Neural cell (in vitro differentiated cells): ENCODE data around the gene SEC22A. TPM values are rescaled to one million over a fixed set of nuclear protein-coding genes. Genes with fewer than 3 reads are reported as not detected.

Experiments
- H2AFZ ChIP-seq: fragments of 200-600, 300-800 bp; sonication (generic), shearing (Covaris generic); 2 replicates; pipeline ENCODE4 v1.6.0; 2014; ENCODE audit warnings: low read depth, mild to moderate bottlenecking, antibody characterized with exemption, low read length, moderate library complexity
- H3F3A ChIP-seq: fragments of 200-600 bp; shearing (Covaris generic); 2 replicates; pipeline ENCODE4 v1.6.1; 2016; ENCODE audit warnings: mild to moderate bottlenecking, moderate library complexity, mixed read lengths, antibody characterized with exemption, low read length; ENCODE audit not compliant: insufficient read depth, poor library complexity, severe bottlenecking
- H3K27ac ChIP-seq: fragments of 200-600, 300-800 bp; sonication (generic), shearing (Covaris generic); 2 replicates; pipeline ENCODE4 v1.5.1; 2014; ENCODE audit warnings: mild to moderate bottlenecking, low read length, moderate library complexity
- H3K27me3 ChIP-seq: fragments of 300-800, 200-600 bp; sonication (generic), shearing (Covaris generic); 2 replicates; pipeline ENCODE4 v1.6.0; 2014; ENCODE audit warnings: mild to moderate bottlenecking, low read depth, low read length, moderate library complexity; ENCODE audit not compliant: insufficient read depth
- H3K36me3 ChIP-seq: fragments of 300-800, 200-600 bp; sonication (generic), shearing (Covaris generic); 2 replicates; pipeline ENCODE4 v1.5.1; 2014; ENCODE audit warnings: mild to moderate bottlenecking, antibody characterized with exemption, low read length, moderate library complexity; ENCODE audit not compliant: insufficient read depth
- H3K4me2 ChIP-seq: fragments of 300-800, 200-600 bp; sonication (generic), shearing (Covaris generic); 2 replicates; pipeline ENCODE4 v1.6.0; 2014; ENCODE audit warnings: mild to moderate bottlenecking, low read length
- H3K4me3 ChIP-seq: fragments of 300-800, 200-600 bp; sonication (generic), shearing (Covaris generic); 2 replicates; pipeline ENCODE4 v1.5.1; 2014; ENCODE audit warnings: mild to moderate bottlenecking, low read length, moderate library complexity
- H3K79me2 ChIP-seq: fragments of 200-600 bp; shearing (Covaris generic); replicated peaks from 2 replicates; pipeline ENCODE4 v1.6.0; 2014; ENCODE audit warnings: mild to moderate bottlenecking, low read length, moderate library complexity; ENCODE audit not compliant: insufficient read depth
- H3K9ac ChIP-seq: fragments of 300-800, 200-600 bp; sonication (generic), shearing (Covaris generic); 2 replicates; pipeline ENCODE4 v1.6.1; 2016; ENCODE audit warnings: mild to moderate bottlenecking, low read length, mixed read lengths
- H3K9me2 ChIP-seq: fragments of 200-600 bp; shearing (Covaris generic); 2 replicates; pipeline ENCODE4 v1.6.1; 2016; ENCODE audit warnings: mild to moderate bottlenecking, low read length, mixed read lengths; ENCODE audit not compliant: insufficient read depth
- H3K9me3 ChIP-seq: fragments of 200-600, 300-800 bp; sonication (generic), shearing (Covaris generic); 2 replicates; pipeline ENCODE4 v1.6.1; 2016; ENCODE audit warnings: mild to moderate bottlenecking, mixed run types, low read length, moderate library complexity, mixed read lengths
- H4K20me1 ChIP-seq: fragments of 200-600 bp; shearing (Covaris generic); 2 replicates; pipeline ENCODE4 v1.6.1; 2016; ENCODE audit warnings: mild to moderate bottlenecking, mixed run types; ENCODE audit not compliant: insufficient read depth
- CTCF ChIP-seq: fragments of 450-650 bp; IDR thresholded peaks from 2 replicates; pipeline ENCODE4 v1.5.1; 2014; ENCODE audit warnings: antibody characterized with exemption, mild to moderate bottlenecking, moderate library complexity; ENCODE audit not compliant: poor library complexity, severe bottlenecking
- EP300 ChIP-seq: fragments of 450-650 bp; conservative IDR thresholded peaks from 2 replicates; pipeline ENCODE4 v1.6.1; 2014; ENCODE audit warnings: antibody characterized with exemption, mild to moderate bottlenecking, moderate library complexity; ENCODE audit not compliant: poor library complexity, severe bottlenecking
- EZH2 ChIP-seq: fragments of 200-600, 300-800 bp; shearing (Covaris generic), sonication (generic); IDR thresholded peaks from 2 replicates; pipeline ENCODE4 v1.6.1; 2014; ENCODE audit warnings: antibody characterized with exemption, low read length, borderline replicate concordance, mild to moderate bottlenecking; ENCODE audit not compliant: insufficient read depth, poor library complexity, severe bottlenecking
- MXI1 ChIP-seq: fragments of 450-650 bp; conservative IDR thresholded peaks from 2 replicates; pipeline ENCODE4 v1.6.1; 2014; ENCODE audit warnings: antibody characterized with exemption, mild to moderate bottlenecking; ENCODE audit not compliant: poor library complexity, severe bottlenecking
- POLR2AphosphoS5 ChIP-seq: IDR thresholded peaks from 2 replicates; pipeline ENCODE4 v1.6.1; 2012
- RAD21 ChIP-seq: fragments of 450-650 bp; conservative IDR thresholded peaks from 2 replicates; pipeline ENCODE4 v1.6.1; 2014; ENCODE audit warnings: antibody characterized with exemption, mild to moderate bottlenecking, moderate library complexity
- SMC3 ChIP-seq: fragments of 450-650 bp; conservative IDR thresholded peaks from 2 replicates; pipeline ENCODE4 v1.6.1; 2014; ENCODE audit warnings: antibody characterized with exemption, mild to moderate bottlenecking, moderate library complexity; ENCODE audit not compliant: poor library complexity
- TAF1 ChIP-seq: IDR thresholded peaks from 2 replicates; pipeline ENCODE4 v1.6.1; 2012; ENCODE audit warnings: low read depth
- polyA plus RNA-seq: library from polyadenylated mRNA; depleted of rRNA; stranded (reverse); fragments of >200 nt; gene quantifications from 2 replicates; pipeline ENCODE4 v1.2.3, GENCODE V29; 2014
- TF ChIP-seq, protein P1 (sequence below): IDR thresholded peaks from 2 replicates; pipeline ENCODE4 v1.6.1; 2012; ENCODE audit warnings: borderline replicate concordance

Gene SEC22A
- polyA plus RNA-seq, 1 donor from 2014 or later, result 44.0 TPM

GRCh38 chr3:123159926-123160635 is 41.7 kb upstream of the SEC22A start:
- Histone ChIP-seq H3K27me3 (no peaks in the 10 kb centered on the region), H3K9me3 (no peaks in the 10 kb centered on the region), H3K9me2 (no peaks in the 10 kb centered on the region), H2AFZ (no peak overlapping the region), H3F3A (no peaks in the 10 kb centered on the region), H3K36me3 (no peaks in the 10 kb centered on the region), H3K4me2 (no peak overlapping the region), H3K9ac (no peak overlapping the region), H4K20me1 (no peaks in the 10 kb centered on the region), H3K27ac (no peak overlapping the region), H3K4me3 (no peak overlapping the region), H3K79me2 (no peaks in the 10 kb centered on the region)
- TF ChIP-seq MXI1 (no peak), TAF1 (no peak), RAD21 (no peak), SMC3 (no peak), POLR2AphosphoS5 (no peak), CTCF (no peak), EP300 (no peak), EZH2 (no peak)
- TF ChIP-seq, protein P1, sequence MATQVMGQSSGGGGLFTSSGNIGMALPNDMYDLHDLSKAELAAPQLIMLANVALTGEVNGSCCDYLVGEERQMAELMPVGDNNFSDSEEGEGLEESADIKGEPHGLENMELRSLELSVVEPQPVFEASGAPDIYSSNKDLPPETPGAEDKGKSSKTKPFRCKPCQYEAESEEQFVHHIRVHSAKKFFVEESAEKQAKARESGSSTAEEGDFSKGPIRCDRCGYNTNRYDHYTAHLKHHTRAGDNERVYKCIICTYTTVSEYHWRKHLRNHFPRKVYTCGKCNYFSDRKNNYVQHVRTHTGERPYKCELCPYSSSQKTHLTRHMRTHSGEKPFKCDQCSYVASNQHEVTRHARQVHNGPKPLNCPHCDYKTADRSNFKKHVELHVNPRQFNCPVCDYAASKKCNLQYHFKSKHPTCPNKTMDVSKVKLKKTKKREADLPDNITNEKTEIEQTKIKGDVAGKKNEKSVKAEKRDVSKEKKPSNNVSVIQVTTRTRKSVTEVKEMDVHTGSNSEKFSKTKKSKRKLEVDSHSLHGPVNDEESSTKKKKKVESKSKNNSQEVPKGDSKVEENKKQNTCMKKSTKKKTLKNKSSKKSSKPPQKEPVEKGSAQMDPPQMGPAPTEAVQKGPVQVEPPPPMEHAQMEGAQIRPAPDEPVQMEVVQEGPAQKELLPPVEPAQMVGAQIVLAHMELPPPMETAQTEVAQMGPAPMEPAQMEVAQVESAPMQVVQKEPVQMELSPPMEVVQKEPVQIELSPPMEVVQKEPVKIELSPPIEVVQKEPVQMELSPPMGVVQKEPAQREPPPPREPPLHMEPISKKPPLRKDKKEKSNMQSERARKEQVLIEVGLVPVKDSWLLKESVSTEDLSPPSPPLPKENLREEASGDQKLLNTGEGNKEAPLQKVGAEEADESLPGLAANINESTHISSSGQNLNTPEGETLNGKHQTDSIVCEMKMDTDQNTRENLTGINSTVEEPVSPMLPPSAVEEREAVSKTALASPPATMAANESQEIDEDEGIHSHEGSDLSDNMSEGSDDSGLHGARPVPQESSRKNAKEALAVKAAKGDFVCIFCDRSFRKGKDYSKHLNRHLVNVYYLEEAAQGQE, result no peak

- Histone ChIP-seq H3K4me3 (no peak overlapping the region), H3K9me3 (no peaks in the 10 kb centered on the region), H3K27ac (no peak overlapping the region), H3K27me3 (no peaks in the 10 kb centered on the region), H2AFZ (no peak overlapping the region), H3K9me2 (no peaks in the 10 kb centered on the region), H3F3A (no peaks in the 10 kb centered on the region), H3K36me3 (no peaks in the 10 kb centered on the region), H4K20me1 (no peaks in the 10 kb centered on the region), H3K4me2 (no peak overlapping the region), H3K9ac (no peak overlapping the region), H3K79me2 (no peaks in the 10 kb centered on the region)
- TF ChIP-seq POLR2AphosphoS5 (no peak), EZH2 (no peak), RAD21 (no peak), SMC3 (no peak), MXI1 (no peak), EP300 (no peak), CTCF (no peak), TAF1 (no peak)
- TF ChIP-seq, protein P1, result no peak
Measured at GRCh38 chr3:123161167-123161566, 40.6 kb upstream of the SEC22A start.
